DOHH2 (cell line): Measurements from ENCODE around the gene NPEPL1.

Source experiments
- H3F3A ChIP-seq: fragments of 200-600 bp; sonication (generic), shearing (Covaris generic); 2 replicates; pipeline ENCODE4 v1.6.0; 2016; ENCODE audit warnings: antibody characterized with exemption, mild to moderate bottlenecking; ENCODE audit not compliant: control insufficient read depth, insufficient read depth
- H3K27ac ChIP-seq: fragments of 200-600 bp; sonication (generic); 2 replicates; pipeline ENCODE4 v1.5.1; 2014; ENCODE audit warnings: low read depth, mild to moderate bottlenecking, low read length, moderate library complexity
- H3K27me3 ChIP-seq: fragments of 200-600 bp; sonication (generic); 2 replicates; pipeline ENCODE4 v1.6.1; 2014; ENCODE audit warnings: mild to moderate bottlenecking, low read length, mixed read lengths; ENCODE audit not compliant: control insufficient read depth
- H3K36me3 ChIP-seq: fragments of 200-600 bp; sonication (generic); 2 replicates; pipeline ENCODE4 v1.6.1; 2014; ENCODE audit warnings: mild to moderate bottlenecking, low read length, moderate library complexity, mixed read lengths; ENCODE audit not compliant: control insufficient read depth
- H3K4me1 ChIP-seq: fragments of 200-600 bp; sonication (generic); 2 replicates; pipeline ENCODE4 v1.6.1; 2014; ENCODE audit warnings: mild to moderate bottlenecking, low read length, mixed read lengths; ENCODE audit not compliant: control insufficient read depth
- H3K4me2 ChIP-seq: fragments of 200-600 bp; sonication (generic); 2 replicates; pipeline ENCODE4 v1.6.0; 2014; ENCODE audit warnings: mild to moderate bottlenecking, low read length, moderate library complexity
- H3K4me3 ChIP-seq: fragments of 200-600 bp; sonication (generic); 2 replicates; pipeline ENCODE4 v1.5.1; 2014; ENCODE audit warnings: mild to moderate bottlenecking, low read length, mixed read lengths
- H3K79me2 ChIP-seq: fragments of 200-600 bp; sonication (generic); 2 replicates; pipeline ENCODE4 v1.6.1; 2014; ENCODE audit warnings: mild to moderate bottlenecking, low read length, mixed read lengths; ENCODE audit not compliant: control insufficient read depth
- H3K9me2 ChIP-seq: fragments of 200-600 bp; sonication (generic); replicated peaks from 2 replicates; pipeline ENCODE4 v1.6.1; 2014; ENCODE audit warnings: mild to moderate bottlenecking, low read length, mixed read lengths; ENCODE audit not compliant: control insufficient read depth
- H3K9me3 ChIP-seq: fragments of 200-600 bp; sonication (generic); 2 replicates; pipeline ENCODE4 v1.6.1; 2014; ENCODE audit warnings: antibody characterized with exemption, low read length, mixed read lengths; ENCODE audit not compliant: control insufficient read depth, insufficient read depth
- H4K20me1 ChIP-seq: fragments of 200-600 bp; sonication (generic); 2 replicates; pipeline ENCODE4 v1.6.0; 2014; ENCODE audit warnings: low read depth, mild to moderate bottlenecking, antibody characterized with exemption, low read length, moderate library complexity; ENCODE audit not compliant: control insufficient read depth, insufficient read depth
- CTCF ChIP-seq: fragments of 200-600 bp; sonication (generic); IDR thresholded peaks from one replicate; pipeline ENCODE4 v1.5.1; 2014; ENCODE audit warnings: antibody characterized with exemption, mild to moderate bottlenecking, low read depth, low read length; ENCODE audit not compliant: poor library complexity, severe bottlenecking
- EZH2phosphoT487 ChIP-seq: fragments of 200-600 bp; sonication (generic); IDR thresholded peaks from 2 replicates; pipeline ENCODE4 v1.6.1; 2017; ENCODE audit warnings: borderline replicate concordance, mild to moderate bottlenecking, antibody characterized with exemption, low read length, moderate library complexity, mixed read lengths

The NPEPL1 gene

GRCh38 chr20:58696411-58696961, 3.9 kb downstream of the NPEPL1 start:
- H3K9me2 ChIP-seq: no peaks in the 10 kb centered on the region
- no peaks in the 10 kb centered on the region for H3K9me3 ChIP-seq
- H3K4me3 ChIP-seq: no peak overlapping the region
- H3K4me2 ChIP-seq: no peak overlapping the region
- no peaks in the 10 kb centered on the region for H3K27me3 ChIP-seq
- no peaks in the 10 kb centered on the region for H3F3A ChIP-seq
- TF ChIP-seq EZH2phosphoT487 (no peak), CTCF (no peak)
- no peaks in the 10 kb centered on the region for H3K36me3 ChIP-seq
- H3K27ac ChIP-seq: no peak overlapping the region
- peaks cover 6% of the 10 kb centered on the region; the same call in 1 of the 2 replicates for H3K4me1 ChIP-seq
- H3K79me2 ChIP-seq: no peaks in the 10 kb centered on the region
- H4K20me1 ChIP-seq: no peaks in the 10 kb centered on the region

- Histone ChIP-seq H3K36me3 (no peaks in the 10 kb centered on the region), H3K4me1 (peaks cover 3% of the 10 kb centered on the region; the same call in 1 of the 2 replicates), H3K9me3 (no peaks in the 10 kb centered on the region), H3K79me2 (no peaks in the 10 kb centered on the region), H3K4me2 (no peak overlapping the region), H3F3A (no peaks in the 10 kb centered on the region), H3K27ac (no peak overlapping the region), H3K27me3 (no peaks in the 10 kb centered on the region), H3K9me2 (no peaks in the 10 kb centered on the region), H3K4me3 (no peak overlapping the region), H4K20me1 (no peaks in the 10 kb centered on the region)
- TF ChIP-seq EZH2phosphoT487 (no peak), CTCF (no peak)
Observed at GRCh38 chr20:58697201-58697866, 4.7 kb downstream of the NPEPL1 start.

- Histone ChIP-seq H3K27ac (no peak overlapping the region), H4K20me1 (no peaks in the 10 kb centered on the region), H3K4me1 (peaks cover 3% of the 10 kb centered on the region; the same call in 1 of the 2 replicates), H3K9me3 (no peaks in the 10 kb centered on the region), H3K36me3 (no peaks in the 10 kb centered on the region), H3K27me3 (no peaks in the 10 kb centered on the region), H3K79me2 (no peaks in the 10 kb centered on the region), H3K9me2 (no peaks in the 10 kb centered on the region), H3K4me3 (no peak overlapping the region), H3F3A (no peaks in the 10 kb centered on the region), H3K4me2 (no peak overlapping the region)
- TF ChIP-seq CTCF (no peak), EZH2phosphoT487 (no peak)
Observed at GRCh38 chr20:58697867-58698703, 5.5 kb downstream of the NPEPL1 start.
